EL (cell line): ENCODE measurements around the gene BCL2.

Experiments used
- DNase-seq: peaks from one replicate; pipeline ENCODE4 v3.0.0-alpha.2; 2016

BCL2 gene

DNA sequence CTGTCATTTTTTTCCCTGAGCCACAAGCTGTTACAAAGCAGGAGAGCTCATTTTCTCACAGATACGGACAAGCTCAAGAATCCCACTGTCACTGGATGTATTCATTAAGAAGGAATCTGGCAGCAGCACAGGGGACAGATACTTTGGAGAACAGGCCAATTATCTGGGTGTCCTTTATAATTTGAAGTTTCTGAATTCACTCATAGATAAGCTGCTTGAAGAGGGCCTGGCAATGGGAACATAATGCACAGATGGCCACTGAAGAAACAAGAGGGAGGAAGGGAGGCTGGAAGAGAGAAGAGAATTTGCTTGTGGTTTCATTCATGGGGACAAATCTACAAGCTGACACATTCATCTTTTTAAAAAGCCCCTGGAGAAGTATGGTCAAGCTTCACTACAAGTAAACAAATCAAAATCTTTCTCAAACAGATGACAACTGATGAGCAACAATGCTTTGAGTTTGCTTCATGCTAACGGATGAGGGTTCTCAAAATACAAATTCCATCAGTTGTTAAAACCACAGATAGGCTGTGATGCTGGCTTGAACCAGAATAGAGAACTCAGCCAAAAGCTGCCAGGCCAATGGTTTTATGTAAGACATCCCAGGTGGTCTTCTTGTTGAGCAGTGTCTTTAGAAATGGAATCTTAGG, 11.9 kb downstream of the BCL2 start:
- no peak for DNase-seq

- DNase-seq, result no peak
These were observed 12.6 kb downstream of the BCL2 start for GRCh38 chr18:63306819-63307550.

GRCh38 chr18:63306249-63306648, 13.3 kb downstream of the BCL2 start:
- DNase-seq, result no peak

GRCh38 chr18:63303547-63303946, 16.0 kb downstream of the BCL2 start:
- DNase-seq, result no peak

DNA sequence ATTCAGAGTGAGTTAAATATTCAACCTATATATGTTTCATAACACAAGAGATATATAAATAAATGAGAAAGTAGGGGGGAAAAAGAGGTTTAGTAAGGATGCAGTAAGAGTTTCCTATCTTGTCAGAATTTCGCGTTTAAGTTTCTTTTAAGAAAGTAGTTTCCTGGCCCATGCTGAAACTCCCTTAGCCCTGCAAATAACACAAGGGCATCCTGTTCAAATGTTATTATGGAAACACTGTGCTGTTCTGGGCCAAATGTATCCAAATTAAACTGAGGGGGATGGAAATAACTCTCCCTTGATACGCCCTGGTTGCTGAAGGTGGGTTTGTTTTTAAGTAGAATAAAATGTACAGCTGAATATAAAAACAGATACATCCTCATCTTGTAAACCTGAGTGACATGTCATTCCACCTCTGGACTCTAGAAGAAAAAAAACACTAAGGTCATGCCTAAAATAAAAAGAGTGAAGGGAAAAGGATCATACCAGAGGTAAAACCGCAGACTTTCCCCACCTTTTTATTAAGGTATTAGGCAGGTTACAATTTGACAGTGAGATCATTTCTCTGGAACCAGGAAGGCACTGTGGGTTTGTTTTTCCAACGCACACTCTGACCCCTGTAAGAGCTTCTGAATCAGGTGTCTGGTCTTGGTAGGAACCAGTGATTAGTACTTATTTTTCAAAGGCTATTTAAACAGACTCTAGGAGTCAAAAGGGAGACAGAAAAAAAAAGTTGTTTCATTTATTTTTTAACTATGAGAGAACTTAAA, 16.7 kb downstream of the BCL2 start:
- DNase-seq, result no peak

DNA sequence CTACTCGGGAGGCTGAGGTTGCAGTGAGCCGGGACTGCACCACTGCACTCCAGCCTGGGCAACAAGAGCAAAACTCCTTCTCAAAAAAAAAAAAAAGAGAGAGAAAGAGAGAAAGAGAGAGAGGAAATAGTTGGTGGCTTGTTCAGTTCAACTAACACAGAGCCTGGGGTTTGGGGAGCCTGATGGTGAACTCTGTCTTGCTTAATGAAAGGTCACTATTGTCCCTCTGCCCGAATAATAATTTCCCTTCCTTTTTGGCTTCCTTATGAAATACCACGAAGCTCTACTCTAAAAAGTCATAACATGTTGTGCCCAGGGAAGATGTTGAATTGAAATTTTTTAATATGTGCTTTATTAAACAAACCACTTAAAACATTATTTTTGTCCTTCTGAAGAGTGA, 17.3 kb downstream of the BCL2 start:
- DNase-seq, result no peak

DNA sequence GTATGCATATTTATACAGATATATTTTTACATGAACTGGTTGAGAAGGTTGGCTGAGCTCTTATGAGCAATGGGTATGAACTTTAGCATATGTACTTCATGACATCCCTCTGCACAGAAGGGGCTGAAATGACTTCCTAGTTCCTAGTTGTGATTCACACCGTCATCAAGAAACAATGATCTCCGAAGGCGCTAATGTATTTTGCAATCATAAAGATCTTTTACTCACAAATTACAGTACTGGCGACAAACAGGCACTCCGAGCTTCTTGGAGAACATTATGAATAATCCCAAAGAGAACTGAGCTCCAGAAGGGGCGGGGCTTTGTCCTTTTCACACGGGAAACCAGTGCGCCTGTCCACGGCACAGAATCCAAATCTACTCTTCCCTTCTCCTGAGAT, 18.1 kb downstream of the BCL2 start:
- no peak for DNase-seq

- no peak for DNase-seq
These were observed 19.5 kb downstream of the BCL2 start for GRCh38 chr18:63299837-63300745.

DNA sequence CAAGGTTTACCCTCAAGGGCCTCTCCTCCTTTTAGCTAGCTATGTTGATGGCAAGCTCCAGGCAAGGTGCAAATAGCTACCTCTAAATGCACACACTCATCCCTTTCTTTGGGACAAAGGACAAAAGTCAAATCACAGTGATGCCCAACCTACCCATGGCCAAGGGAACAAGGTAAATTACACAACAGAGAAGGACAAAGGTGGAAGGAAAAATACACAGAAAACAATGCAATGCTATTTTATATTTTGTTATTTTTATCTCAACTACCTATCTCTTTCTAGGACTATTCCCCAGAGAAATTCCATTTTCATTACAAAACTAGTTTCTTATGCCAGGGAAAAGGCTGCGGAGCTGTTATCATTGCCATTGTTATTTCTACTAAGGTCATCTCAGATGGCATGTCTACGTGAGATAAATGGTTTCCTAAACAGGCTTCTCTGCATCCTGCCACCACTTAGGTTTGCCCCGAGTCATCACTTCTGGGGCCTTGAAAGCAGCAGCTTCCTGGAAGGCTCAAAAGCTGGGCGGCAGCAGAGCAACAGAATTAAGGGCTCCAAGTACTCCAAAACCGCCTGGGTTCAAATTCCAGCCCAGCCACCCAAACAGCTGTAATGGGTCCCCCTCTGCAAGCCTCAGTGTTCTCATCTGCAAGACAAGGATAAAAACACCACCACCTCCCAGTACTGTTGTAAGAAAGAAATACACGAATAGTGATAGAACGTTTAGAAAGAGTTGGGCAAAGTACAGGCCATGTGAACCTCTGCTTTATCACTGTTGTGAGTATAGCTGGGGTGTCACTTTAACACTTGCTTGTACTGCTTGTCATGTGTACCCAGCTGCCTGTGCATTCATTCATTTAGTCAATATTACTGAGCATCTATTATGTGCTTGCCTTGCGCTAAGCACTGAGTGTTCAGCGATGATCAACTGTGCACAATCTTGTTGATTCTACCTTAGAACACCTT, 20.9 kb downstream of the BCL2 start:
- no peak for DNase-seq

- no peak for DNase-seq
These were observed 21.7 kb downstream of the BCL2 start for GRCh38 chr18:63297687-63298399.

DNA sequence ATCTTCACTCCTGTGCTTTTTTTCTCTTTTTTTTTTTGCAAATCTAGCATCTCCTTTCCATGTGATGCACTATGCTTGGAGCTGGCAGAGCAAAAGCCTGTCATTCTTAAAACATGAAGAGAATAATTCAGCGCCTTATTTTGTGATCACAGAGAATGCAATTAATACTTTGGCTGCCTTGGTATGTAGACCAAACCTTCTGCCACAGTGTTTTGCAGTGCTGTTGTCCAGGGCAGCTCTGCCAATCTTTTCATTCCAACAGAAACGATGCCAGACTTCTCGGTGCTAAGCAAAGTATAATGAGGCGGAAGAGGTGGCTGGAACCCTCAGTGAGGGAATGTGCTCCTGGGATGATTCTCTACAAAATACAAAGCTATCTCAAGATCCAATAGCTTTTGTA, 25.6 kb downstream of the BCL2 start:
- no peak for DNase-seq

DNA sequence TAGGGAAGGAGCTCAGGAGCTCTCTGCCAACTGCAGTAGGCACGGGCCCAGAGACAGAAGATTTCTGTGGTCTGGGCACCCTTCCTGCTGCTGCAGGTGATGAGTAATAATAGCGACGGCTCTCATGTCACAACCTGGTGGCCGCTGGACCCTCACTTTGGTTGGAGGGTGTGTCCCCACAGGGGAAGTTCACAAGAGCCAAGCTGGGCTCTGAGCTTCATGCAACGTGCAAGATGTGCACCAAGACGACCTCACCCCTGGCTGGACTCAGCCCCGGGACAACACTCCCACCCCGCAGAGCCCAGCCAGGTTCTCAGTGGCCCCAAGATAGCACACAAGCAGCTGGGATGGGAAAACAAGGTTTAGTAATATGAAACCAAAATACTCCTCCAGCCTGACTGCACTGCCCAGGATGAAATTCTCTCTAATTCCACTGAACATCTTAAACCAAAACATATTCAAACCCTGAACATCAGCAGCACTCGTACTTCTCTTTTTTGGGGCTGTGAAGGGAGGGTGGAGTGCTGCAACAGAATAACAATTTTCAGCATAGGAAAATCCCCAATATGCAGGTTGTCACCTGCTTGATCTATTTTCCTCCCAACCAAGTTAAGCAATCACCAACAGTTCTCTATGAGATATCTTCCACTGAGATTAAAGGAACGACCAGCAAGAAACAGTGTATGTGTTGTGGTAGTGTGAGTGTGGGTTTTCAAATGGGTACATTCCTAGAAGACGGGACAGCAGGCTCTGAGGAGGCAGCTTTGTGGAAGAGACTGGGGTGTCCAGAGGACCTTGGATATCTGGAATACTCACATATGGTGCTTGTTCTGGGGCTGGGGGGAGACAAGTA, 26.5 kb downstream of the BCL2 start:
- DNase-seq, result no peak

- DNase-seq, result no peak
These were observed 28.3 kb downstream of the BCL2 start for GRCh38 chr18:63291278-63291677.

GRCh38 chr18:63290821-63291200, 28.8 kb downstream of the BCL2 start:
- no peak for DNase-seq

- DNase-seq, result no peak
These were observed 29.3 kb downstream of the BCL2 start for GRCh38 chr18:63290166-63290820.

GRCh38 chr18:63288311-63288710, 31.3 kb downstream of the BCL2 start:
- no peak for DNase-seq

DNA sequence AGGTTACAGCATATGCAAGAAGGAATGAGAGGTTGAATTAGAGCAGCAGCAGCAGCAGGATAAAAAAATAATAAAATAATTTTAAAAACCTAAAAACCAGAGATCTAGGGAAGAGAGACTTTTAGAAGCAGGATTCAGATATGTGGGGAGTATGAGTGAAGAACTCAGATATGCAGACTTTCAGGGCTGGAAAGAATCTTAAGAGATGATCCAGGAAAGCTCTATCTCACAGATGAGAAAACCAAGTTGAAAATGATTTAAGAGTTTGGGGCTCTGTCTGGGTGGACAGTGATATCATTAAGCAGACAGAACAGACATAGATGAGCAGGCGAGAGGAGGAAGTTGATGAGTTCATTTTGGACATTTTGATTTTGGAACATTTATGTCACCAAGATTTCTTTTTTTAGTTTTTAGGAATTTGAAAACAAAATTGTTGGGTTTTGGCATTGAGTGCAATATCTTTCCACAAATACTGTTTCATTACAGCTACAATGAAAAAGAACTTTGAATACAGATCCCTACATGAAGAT, 31.8 kb downstream of the BCL2 start:
- no peak for DNase-seq

DNA sequence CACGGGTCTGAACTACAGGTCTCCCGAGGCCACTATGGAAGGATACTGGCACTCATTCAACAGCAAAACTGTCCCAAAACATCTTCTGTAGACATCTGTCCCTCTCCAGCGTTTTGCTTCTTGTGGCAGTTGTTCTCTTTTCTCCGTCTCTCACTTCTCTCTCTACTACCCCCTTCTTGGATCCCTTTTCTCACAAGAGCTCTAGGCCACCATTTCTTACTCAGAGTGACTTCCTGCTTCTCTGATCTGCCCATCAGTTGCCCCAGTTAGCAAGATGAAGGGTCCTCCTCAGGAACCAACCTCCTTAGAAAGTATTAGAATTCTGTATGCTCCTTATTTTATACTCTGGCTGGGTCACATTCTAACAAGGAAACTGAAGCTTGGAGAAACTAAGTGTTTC, 32.6 kb downstream of the BCL2 start:
- DNase-seq, result no peak
